GM04504 (cell line): ENCODE results near the gene HOXD4.

Experiments
- DNase-seq: peaks from one replicate; pipeline ENCODE4 v3.0.0-alpha.2; 2012; ENCODE audit warnings: low read depth

The HOXD4 gene

GRCh38 chr2:176187899-176188773 lies 36.8 kb downstream of the HOXD4 start, which contains the start of gene HOXD1:
TSS of gene HOXD1 (plus strand) at chr2:176188668. CDS start at chr2:176188802, 134 bp downstream.
- DNase-seq: no peak

GRCh38 chr2:176188774-176189680 lies 37.7 kb downstream of the HOXD4 start:
- no peak for DNase-seq

GRCh38 chr2:176189681-176190641 lies 38.6 kb downstream of the HOXD4 start:
- no peak for DNase-seq

GRCh38 chr2:176192351-176192750 lies 41.0 kb downstream of the HOXD4 start:
- DNase-seq: no peak

GRCh38 chr2:176193048-176193447 lies 41.7 kb downstream of the HOXD4 start:
- no peak for DNase-seq

- DNase-seq: no peak
These were observed 48.6 kb downstream of the HOXD4 start for GRCh38 chr2:176199902-176200301.

GRCh38 chr2:176200971-176201370 lies 49.6 kb downstream of the HOXD4 start:
- DNase-seq: no peak

GRCh38 chr2:176202491-176202890 lies 51.1 kb downstream of the HOXD4 start:
- DNase-seq: no peak
